MM.1S (cell line): ENCODE data around the gene ZNF182.

ENCODE experiments used
- CTCF ChIP-seq: fragments of 300-600 bp; sonication (generic); IDR thresholded peaks from 2 replicates; pipeline ENCODE4 v1.5.1; 2016; ENCODE audit warnings: antibody characterized with exemption, low read length, mixed read lengths
- EZH2 ChIP-seq: fragments of 300-600 bp; sonication (generic); optimal IDR thresholded peaks from 2 replicates; pipeline ENCODE3; 2017; ENCODE audit warnings: low read depth, mild to moderate bottlenecking, antibody characterized with exemption, low read length, mixed read lengths
- EZH2phosphoT487 ChIP-seq: fragments of 300-600 bp; sonication (generic); IDR thresholded peaks from 2 replicates; pipeline ENCODE4 v1.6.1; 2018; ENCODE audit warnings: antibody characterized with exemption, low read length

- TF ChIP-seq CTCF (no peak), EZH2phosphoT487 (no peak), EZH2 (no peak)
Measured at GRCh38 chrX:48002319-48002718, 1.5 kb downstream of the ZNF182 start.
